HT-29 (cell line): ENCODE results near the gene ZNF133. TPM values are rescaled to one million over a fixed set of nuclear protein-coding genes. Genes with fewer than 3 reads are reported as not detected.
A peak's percentile ranks its signal among the peaks of the same experiment; 100 is the strongest.

Source experiments
- DNase-seq: peaks from one replicate; pipeline ENCODE4 v3.0.0-alpha.2; 2015; ENCODE audit warnings: low spot score
- small RNA-seq: library from RNA; depleted of rRNA; stranded (forward); fragments of <200 nt; gene quantifications from one replicate; pipeline ENCODE3, GENCODE V24; 2014
- total RNA-seq: library from RNA; depleted of rRNA; stranded (reverse); fragments of >200 nt; shearing (Covaris generic); gene quantifications from 2 replicates; pipeline ENCODE4 v1.2.3, GENCODE V29; 2014; rRNA removed

Gene ZNF133
- total RNA-seq, 1 experiment from 2014 or later: 11.3 TPM

DNA sequence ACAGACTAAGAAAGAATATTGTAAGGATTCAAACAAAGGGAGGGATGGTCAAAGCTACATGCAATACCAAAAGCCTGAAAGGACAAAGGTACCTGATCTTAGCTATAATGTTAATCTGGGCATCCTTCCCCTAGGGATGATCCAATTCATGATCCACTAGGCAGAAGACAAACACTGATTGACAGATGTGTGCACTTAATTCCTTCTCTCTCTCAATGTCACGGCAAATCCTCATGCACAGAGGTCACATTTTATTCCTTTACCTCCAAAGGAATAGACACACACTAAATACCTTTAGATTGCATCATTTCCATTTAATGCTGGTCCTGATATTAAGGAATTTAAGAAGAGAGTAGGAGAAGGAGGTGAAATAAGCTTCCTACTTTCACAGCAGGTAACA, 73.4 kb downstream of the ZNF133 start:
- no peak for DNase-seq

GRCh38 chr20:18362916-18363315, 74.6 kb downstream of the ZNF133 start:
- DNase-seq: no peak

DNA sequence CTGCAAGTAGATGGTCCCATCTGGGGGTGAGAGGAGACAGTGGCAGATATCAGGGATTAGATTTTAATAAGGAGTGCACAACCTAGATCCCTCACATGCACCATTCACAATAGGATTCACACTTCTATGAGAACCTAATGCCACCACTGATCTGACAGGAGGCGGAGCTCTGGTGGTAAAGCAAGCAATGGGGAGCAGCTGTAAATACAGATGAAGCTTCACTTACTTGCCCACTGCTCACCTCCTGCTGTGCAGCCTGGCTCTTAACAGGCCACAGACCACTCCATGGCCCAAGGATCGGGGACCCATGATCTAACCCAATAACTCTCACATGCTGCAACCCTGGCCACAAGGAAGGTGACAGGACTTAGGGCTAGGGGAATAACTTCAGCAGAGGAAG, 75.4 kb downstream of the ZNF133 start:
- no peak for DNase-seq

DNA sequence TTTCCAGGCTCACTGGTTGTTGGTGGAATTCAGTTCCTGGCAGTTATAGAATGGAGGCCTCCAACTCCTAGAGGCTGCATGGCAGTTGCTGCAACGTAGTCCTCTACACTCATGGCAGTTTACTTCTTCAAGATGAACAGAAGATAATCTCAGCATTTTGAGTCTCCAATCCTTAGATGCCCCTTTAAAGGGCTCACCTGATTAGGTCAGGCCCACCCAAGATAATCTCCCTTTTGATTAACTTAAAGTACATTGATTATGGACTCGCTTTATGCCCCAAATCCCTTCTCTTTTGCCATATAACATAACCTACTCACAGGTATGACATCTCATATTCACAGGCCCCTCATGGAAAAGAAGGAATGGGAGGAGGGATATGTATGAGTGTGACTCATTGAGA, 76.4 kb downstream of the ZNF133 start:
- DNase-seq: no peak

Small RNA genes lying within 50 kb of the gene (small RNA-seq; reads per million reads assigned to genes)
- gene RN7SL14P (not detected), gene RNU2-56P (17.3 reads per million, percentile 91 among the genes with 10 or more reads in this experiment)

Other genes starting within 250 kb of the ZNF133 start
- gene OVOL2, start 230.6 kb upstream of the ZNF133 start, total RNA-seq: 17.9 and 18.8 TPM in 2 replicates
- gene KAT14, start 150.7 kb upstream of the ZNF133 start, total RNA-seq: 2.6 and 3.6 TPM in 2 replicates
- 10.2 and 10.4 TPM in 2 replicates for gene PET117, start 150.7 kb upstream of the ZNF133 start, total RNA-seq
- gene DZANK1, start 178.5 kb downstream of the ZNF133 start, total RNA-seq: 0.83 and 1.5 TPM in 2 replicates
- gene POLR3F, start 178.9 kb downstream of the ZNF133 start, total RNA-seq: 12.9 and 18.3 TPM in 2 replicates
- 5.5 and 9.0 TPM in 2 replicates for gene RBBP9, start 208.7 kb downstream of the ZNF133 start, total RNA-seq
- 66.0 and 74.5 TPM in 2 replicates for gene SEC23B, start 219.4 kb downstream of the ZNF133 start, total RNA-seq